ENCODE results near the gene CUL2. TPM values are rescaled to one million over a fixed set of nuclear protein-coding genes. Genes with fewer than 3 reads are reported as not detected.

CUL2 gene
- total RNA-seq, 1 donor from 2014 or later: 45.7 TPM

Other genes starting within 250 kb of the CUL2 start
- 74.7 and 77.9 TPM in 2 replicates for gene CREM, start 36.5 kb upstream of the CUL2 start, total RNA-seq
- gene CCNY, start 246.2 kb upstream of the CUL2 start, total RNA-seq: 55.3 and 61.5 TPM in 2 replicates

Data from T-helper 1 cell treated with Interleukin-12 subunit alpha and Interleukin-12 subunit beta and Interleukin-4 antibody, amounts not matched to agents 30 ng/mL and 1 ng/mL, for 36 hours (primary cell).